GM12891 (cell line): ENCODE data around the gene COQ9.

Experiments used
- POLR2A ChIP-seq: IDR thresholded peaks from 2 replicates; pipeline ENCODE4 v1.6.1; 2011; ENCODE audit warnings: low read depth, low read length, control low read depth
- POLR2AphosphoS5 ChIP-seq: IDR thresholded peaks from 2 replicates; pipeline ENCODE4 v1.6.1; 2011; ENCODE audit warnings: low read depth, low read length, control low read depth
- TAF1 ChIP-seq: IDR thresholded peaks from 2 replicates; pipeline ENCODE4 v1.6.1; 2011; ENCODE audit warnings: low read depth, low read length, control low read depth

- no peak for TF ChIP-seq POLR2AphosphoS5
- TF ChIP-seq TAF1, result no peak
- no peak for TF ChIP-seq POLR2A
Observed at GRCh38 chr16:57406881-57407280, 40.4 kb upstream of the COQ9 start.
